Right lobe of liver (tissue), 6 donors: ENCODE data around the gene RBM22. TPM values are rescaled to one million over a fixed set of nuclear protein-coding genes. Genes with fewer than 3 reads are reported as not detected.
A peak's percentile ranks its signal among the peaks of the same experiment; 100 is the strongest.

Experiments
- ATAC-seq, 4 donors: fragments of 200-7000 bp; cut with Tn5 transposase; one replicate each; pipeline ENCODE4 v1.9.1; 2020; ENCODE audit warnings: mild to moderate bottlenecking in 4 of 4, moderate library complexity in 4 of 4
- DNase-seq, 3 donors: peaks; one replicate each; pipeline ENCODE4 v3.0.0-alpha.2; 2020
- H3K27ac ChIP-seq, 3 donors: fragments of 200-600 bp; one replicate each; pipeline ENCODE4 v1.8.0; 2022
- H3K27me3 ChIP-seq, 2 donors: fragments of 200-600 bp; one replicate each; pipeline ENCODE4 v1.8.0; 2022
- H3K36me3 ChIP-seq, 4 donors: fragments of 200-600 bp; sonication (generic) in 1 of 4; one replicate each; pipeline versions ENCODE4 v1.5.1 to v1.8.0; 2017 to 2022; ENCODE audit warnings: control low read depth in 1 of 4
- H3K4me1 ChIP-seq, 4 donors: fragments of 200-600 bp; sonication (generic) in 1 of 4; one replicate each; pipeline versions ENCODE4 v1.5.1 to v1.8.0; 2017 to 2022; ENCODE audit warnings: control low read depth in 1 of 4
- H3K4me3 ChIP-seq, 3 donors: fragments of 200-600 bp; one replicate each; pipeline ENCODE4 v1.8.0; 2022
- H3K9me3 ChIP-seq, 4 donors: fragments of 200-600 bp; sonication (generic) in 1 of 4; one replicate each; pipeline versions ENCODE4 v1.5.1 to v1.8.0; 2017 to 2022; ENCODE audit warnings: control low read depth in 1 of 4
- POLR2A ChIP-seq: fragments of 450-650 bp; IDR thresholded peaks from one replicate; pipeline ENCODE4 v1.6.1; 2017; ENCODE audit warnings: antibody characterized with exemption, mild to moderate bottlenecking
- WGBS: methylation state at CpG from one replicate; pipeline ENCODE4 v1.1.6; 2018; ENCODE audit warnings: low coverage, low lambda C conversion rate; ENCODE audit not compliant: insufficient coverage; ENCODE audit errors: missing lambda C conversion rate; 5-methylcytosine and 5-hydroxymethylcytosine counted together
- intact Hi-C, 2 donors: fragments of 100-400 bp; cut with DNase I; formaldehyde crosslinking; loops; one replicate each; pipeline versions ENCODE4 v1.11.2 to v1.14.1; 2022
- total RNA-seq, 6 experiments: library from RNA; depleted of rRNA in 2 of 6; stranded (reverse); fragments of >200 nt in 2 of 6; fragmentation: NEBNext Ultra II Directional in 3 of 6; extraction: Animal tissue kit (Norgen Biotek cat#: 25700) in 3 of 6; gene quantifications; one replicate each; pipeline versions ENCODE4 v1.1.0 to v1.2.4, GENCODE V29; 2016 to 2023
- TF ChIP-seq, protein P1 (sequence below), 4 donors: fragments of 200-600 bp in 3 of 4; fragments of 450-650 bp in 1 of 4; IDR thresholded peaks; one replicate each; pipeline versions ENCODE4 v1.5.1 to v1.8.0; 2016 to 2022; ENCODE audit warnings: antibody characterized with exemption in 4 of 4, mild to moderate bottlenecking in 2 of 4
- donor health status: DM: no; HTN: yes; CAD: no.
- donor health status: DM: no; HTN: no; CAD: no.
- donor health status: DM: no; HTN: no; CAD: no.
- donor health status: DM: no; HTN: yes; CAD: no.
- donor health status: DM: no; HTN: yes; CAD: no.

The RBM22 gene
- total RNA-seq, 6 experiments from 2014 or later: 12.3 to 19.4 (median 17.7) TPM

DNA sequence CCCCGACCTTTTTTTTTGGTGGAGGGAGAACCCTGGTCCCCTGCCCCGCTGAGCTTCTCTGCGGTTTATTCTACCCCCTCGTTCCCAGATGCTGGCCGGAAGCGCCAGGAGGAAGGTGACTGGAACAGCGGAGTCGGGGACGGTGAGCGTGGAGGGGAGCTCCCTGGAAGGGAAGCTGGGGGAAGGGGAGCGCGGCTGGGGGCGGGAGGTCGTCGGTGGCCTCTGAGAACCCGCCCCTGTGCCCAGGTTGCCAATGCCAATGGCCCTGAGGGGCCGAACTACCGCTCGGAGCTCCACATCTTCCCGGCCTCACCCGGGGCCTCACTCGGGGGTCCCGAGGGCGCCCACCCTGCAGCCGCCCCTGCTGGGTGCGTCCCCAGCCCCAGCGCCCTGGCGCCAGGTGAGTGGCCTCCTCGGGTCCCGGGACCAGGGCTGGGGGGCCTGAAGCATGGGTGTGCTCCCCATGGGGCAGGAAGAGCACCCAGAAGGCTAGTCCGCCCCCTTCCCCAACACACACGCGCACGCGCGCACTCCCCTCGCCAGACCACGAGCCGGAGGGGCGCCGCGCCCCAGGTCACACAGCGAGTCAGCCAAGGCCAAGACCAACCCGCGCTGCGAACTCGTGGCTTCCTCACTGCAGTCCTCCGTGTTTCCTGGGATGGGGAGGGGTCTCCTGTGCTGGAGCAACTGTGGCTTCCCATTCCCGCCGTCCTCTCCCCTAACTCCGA lies 29.2 kb downstream of the RBM22 start:
- 14% methylated on average over 6 of the region's 51 CpGs for WGBS
- Histone ChIP-seq H3K4me1 (peaks cover 0 to 9% (median 2%) of the 10 kb centered on the region in 4 donors), H3K36me3 (no peaks in the 10 kb centered on the region), H3K4me3 (peak overlapping the region; percentile 34 to 43 (median 39)), H3K27me3 (no peaks in the 10 kb centered on the region), H3K9me3 (no peaks in the 10 kb centered on the region), H3K27ac (no peak overlapping the region)
- TF ChIP-seq, protein P1, sequence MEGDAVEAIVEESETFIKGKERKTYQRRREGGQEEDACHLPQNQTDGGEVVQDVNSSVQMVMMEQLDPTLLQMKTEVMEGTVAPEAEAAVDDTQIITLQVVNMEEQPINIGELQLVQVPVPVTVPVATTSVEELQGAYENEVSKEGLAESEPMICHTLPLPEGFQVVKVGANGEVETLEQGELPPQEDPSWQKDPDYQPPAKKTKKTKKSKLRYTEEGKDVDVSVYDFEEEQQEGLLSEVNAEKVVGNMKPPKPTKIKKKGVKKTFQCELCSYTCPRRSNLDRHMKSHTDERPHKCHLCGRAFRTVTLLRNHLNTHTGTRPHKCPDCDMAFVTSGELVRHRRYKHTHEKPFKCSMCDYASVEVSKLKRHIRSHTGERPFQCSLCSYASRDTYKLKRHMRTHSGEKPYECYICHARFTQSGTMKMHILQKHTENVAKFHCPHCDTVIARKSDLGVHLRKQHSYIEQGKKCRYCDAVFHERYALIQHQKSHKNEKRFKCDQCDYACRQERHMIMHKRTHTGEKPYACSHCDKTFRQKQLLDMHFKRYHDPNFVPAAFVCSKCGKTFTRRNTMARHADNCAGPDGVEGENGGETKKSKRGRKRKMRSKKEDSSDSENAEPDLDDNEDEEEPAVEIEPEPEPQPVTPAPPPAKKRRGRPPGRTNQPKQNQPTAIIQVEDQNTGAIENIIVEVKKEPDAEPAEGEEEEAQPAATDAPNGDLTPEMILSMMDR (IDR thresholded peaks at IDR 0.05): no peak
- no peak for TF ChIP-seq POLR2A
- peak; percentile 39 to 54 (median 46) for ATAC-seq
- intact Hi-C loops: no loop called here
- peak in 1 of 3 donors; percentile 42 for DNase-seq

DNA sequence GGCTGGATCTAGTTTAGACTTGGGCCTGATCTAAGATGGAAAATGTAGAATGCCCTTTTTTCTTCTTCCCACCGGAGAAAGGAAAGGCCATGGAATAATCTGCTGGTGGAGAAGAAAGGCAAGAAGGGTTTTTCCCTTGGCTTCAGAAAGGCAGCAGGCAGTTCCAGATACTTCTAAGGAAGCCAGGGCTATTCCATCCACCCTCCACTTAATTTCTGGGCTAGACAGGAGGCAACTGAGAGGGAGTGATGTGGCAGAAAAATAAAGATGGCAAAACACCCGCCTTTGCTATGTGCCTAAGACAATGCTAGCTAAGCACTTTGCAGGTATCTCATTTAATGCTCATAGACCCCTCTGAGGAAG lies 29.9 kb downstream of the RBM22 start:
- no peak overlapping the region for H3K27ac ChIP-seq
- H3K4me1 ChIP-seq: peaks cover 0 to 9% (median 2%) of the 10 kb centered on the region in 4 donors
- DNase-seq (no peak), ATAC-seq (no peak)
- 55% methylated on average over 2 of the region's 2 CpGs for whole genome bisulfite sequencing
- no peak overlapping the region for H3K4me3 ChIP-seq
- intact Hi-C loops: no loop called here
- no peaks in the 10 kb centered on the region for H3K27me3 ChIP-seq
- no peaks in the 10 kb centered on the region for H3K9me3 ChIP-seq
- no peaks in the 10 kb centered on the region for H3K36me3 ChIP-seq
- TF ChIP-seq, protein P1 (IDR thresholded peaks at IDR 0.05): no peak
- TF ChIP-seq POLR2A: no peak

DNA sequence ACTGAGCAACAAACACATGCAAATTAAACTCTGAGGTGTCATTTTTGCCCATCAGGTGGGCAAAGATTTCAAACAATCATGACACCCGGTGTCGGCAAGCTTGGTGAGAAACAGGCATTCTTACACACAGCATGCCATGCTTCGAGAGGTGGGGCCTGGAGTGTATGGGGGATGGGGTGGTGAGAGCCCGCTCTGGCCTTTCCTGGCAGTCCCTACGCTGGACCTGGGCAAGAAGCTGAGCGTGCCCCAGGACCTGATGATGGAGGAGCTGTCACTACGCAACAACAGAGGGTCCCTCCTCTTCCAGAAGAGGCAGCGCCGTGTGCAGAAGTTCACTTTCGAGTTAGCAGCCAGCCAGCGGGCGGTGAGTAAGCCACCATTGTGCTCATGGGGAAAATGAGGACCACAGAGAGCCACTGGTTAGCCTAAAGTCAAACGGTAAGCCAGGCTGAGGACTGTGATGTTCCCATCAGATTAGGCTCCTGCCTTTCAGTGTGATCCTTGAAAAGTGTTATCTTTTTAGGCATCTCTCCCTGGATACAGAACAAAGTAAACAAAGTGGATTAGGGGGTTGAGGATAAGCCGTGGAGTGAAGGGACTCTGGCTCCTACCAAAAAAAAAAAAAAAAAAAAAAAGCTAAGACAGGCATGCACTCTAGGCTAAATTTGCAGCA lies 30.5 kb downstream of the RBM22 start:
- Histone ChIP-seq H3K27me3 (no peaks in the 10 kb centered on the region), H3K4me3 (no peak overlapping the region), H3K27ac (no peak overlapping the region), H3K4me1 (peaks cover 0 to 9% (median 2%) of the 10 kb centered on the region in 4 donors), H3K9me3 (no peaks in the 10 kb centered on the region), H3K36me3 (no peaks in the 10 kb centered on the region)
- no peak for ATAC-seq
- intact Hi-C loops: no loop called here
- TF ChIP-seq, protein P1 (IDR thresholded peaks at IDR 0.05): no peak
- no peak for TF ChIP-seq POLR2A
- WGBS: 67% methylated on average over 3 of the region's 14 CpGs
- peak in 1 of 3 donors; percentile 29 for DNase-seq

GRCh38 chr5:150665044-150665443 lies 35.8 kb downstream of the RBM22 start:
- Histone ChIP-seq H3K4me3 (no peak overlapping the region), H3K9me3 (no peaks in the 10 kb centered on the region), H3K27me3 (no peaks in the 10 kb centered on the region), H3K36me3 (no peaks in the 10 kb centered on the region), H3K27ac (no peak overlapping the region), H3K4me1 (no peaks in the 10 kb centered on the region)
- DNase-seq: peak in 1 of 3 donors; percentile 31
- intact Hi-C loops: no loop called here
- 63% methylated on average over 12 of the region's 12 CpGs for WGBS
- TF ChIP-seq, protein P1 (IDR thresholded peaks at IDR 0.05): no peak
- TF ChIP-seq POLR2A: no peak
- ATAC-seq: no peak
